ENCODE results near the gene RPL22L1.
"Not testable (repeated sequence)": the region's sequence is repeated elsewhere in the genome, so short reads cannot be mapped to it uniquely, and the experiment has no call there.

The RPL22L1 gene

GRCh38 chr3:170829546-170830272 lies 40.3 kb downstream of the RPL22L1 start:
- peaks cover 32% of the 10 kb centered on the region for H3K27me3 Mint-ChIP-seq
- no peak overlapping the region for H3K27ac Mint-ChIP-seq

GRCh38 chr3:170826047-170826446 lies 43.9 kb downstream of the RPL22L1 start:
- no peak for ATAC-seq
- Mint-ChIP-seq H3K4me3 (no peak overlapping the region), H3K27me3 (peaks cover 17% of the 10 kb centered on the region), H3K9me3 (no peaks in the 10 kb centered on the region), H3K27ac (no peak overlapping the region), H3K4me1 (peaks cover 8% of the 10 kb centered on the region), H3K36me3 (ENCODE audit: low read depth) (no peaks in the 10 kb centered on the region)
- no peak for DNase-seq

More at GRCh38 chr3:170829546-170830272, 40.3 kb downstream of the RPL22L1 start:
- H3K36me3 Mint-ChIP-seq (ENCODE audit: low read depth): no peaks in the 10 kb centered on the region
- DNase-seq: no peak
- H3K4me3 Mint-ChIP-seq: no peak overlapping the region
- no peaks in the 10 kb centered on the region for H3K9me3 Mint-ChIP-seq
- peaks cover 8% of the 10 kb centered on the region for H3K4me1 Mint-ChIP-seq
- no peak for ATAC-seq

- not testable (repeated sequence) for H3K9me3 Mint-ChIP-seq; H3K4me3 Mint-ChIP-seq; H3K4me1 Mint-ChIP-seq; DNase-seq; H3K36me3 Mint-ChIP-seq (ENCODE audit: low read depth); H3K27ac Mint-ChIP-seq; ATAC-seq
- peaks cover 16% of the 10 kb centered on the region for H3K27me3 Mint-ChIP-seq
Observed at GRCh38 chr3:170823562-170823961, 46.4 kb downstream of the RPL22L1 start.

DNA sequence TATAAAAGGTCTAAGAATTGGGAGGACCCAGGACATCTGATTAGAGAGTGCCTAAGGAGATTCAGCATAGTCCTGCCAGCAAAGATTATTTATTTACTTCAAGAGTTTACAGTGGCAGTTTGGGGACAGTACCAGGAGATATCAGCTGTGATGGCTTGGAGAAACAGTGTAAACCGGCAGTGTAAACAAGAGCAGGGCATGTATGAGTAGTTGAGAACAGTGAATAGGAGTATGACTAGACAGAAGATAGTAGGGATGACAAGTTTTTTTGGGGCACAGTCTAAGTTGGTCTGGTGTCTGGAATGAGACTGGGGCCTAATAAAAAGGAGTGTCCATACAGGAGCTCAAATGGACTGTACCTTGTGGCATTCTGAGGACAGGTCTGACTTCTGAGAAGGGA lies 51.7 kb downstream of the RPL22L1 start:
- peaks cover 11% of the 10 kb centered on the region for H3K27me3 Mint-ChIP-seq
- not testable (repeated sequence) for ATAC-seq; H3K27ac Mint-ChIP-seq; H3K4me1 Mint-ChIP-seq; DNase-seq; H3K36me3 Mint-ChIP-seq (ENCODE audit: low read depth); H3K4me3 Mint-ChIP-seq; H3K9me3 Mint-ChIP-seq

- not testable (repeated sequence) for H3K4me1 Mint-ChIP-seq; H3K27me3 Mint-ChIP-seq; H3K4me3 Mint-ChIP-seq; H3K36me3 Mint-ChIP-seq (ENCODE audit: low read depth); ATAC-seq; H3K9me3 Mint-ChIP-seq; H3K27ac Mint-ChIP-seq; DNase-seq
Observed at GRCh38 chr3:170817471-170817870, 52.5 kb downstream of the RPL22L1 start.

DNA sequence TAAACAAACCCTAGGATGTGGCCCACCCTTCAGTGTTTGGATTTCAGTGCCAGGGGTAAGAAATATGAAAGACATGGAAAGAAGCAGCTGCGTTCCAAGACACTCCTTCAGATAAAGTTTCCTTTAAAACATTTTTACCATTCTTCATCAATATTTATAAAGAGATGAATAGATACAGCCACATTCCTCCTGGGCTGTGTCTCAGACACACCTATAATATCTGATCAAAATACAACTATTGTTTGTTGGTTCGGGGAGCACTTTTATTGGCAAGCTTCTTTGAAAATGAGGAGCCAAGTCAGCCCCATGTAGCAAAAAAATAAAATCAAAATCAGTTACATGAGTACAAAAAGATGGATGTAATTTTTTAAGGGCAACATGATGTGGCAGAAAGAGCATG lies 53.2 kb downstream of the RPL22L1 start:
- ATAC-seq (no peak), DNase-seq (no peak)
- Mint-ChIP-seq H3K27ac (no peak overlapping the region), H3K4me1 (no peaks in the 10 kb centered on the region), H3K9me3 (no peaks in the 10 kb centered on the region), H3K36me3 (ENCODE audit: low read depth) (no peaks in the 10 kb centered on the region), H3K27me3 (peaks cover 7% of the 10 kb centered on the region), H3K4me3 (no peak overlapping the region)

GRCh38 chr3:170816341-170816740 lies 53.7 kb downstream of the RPL22L1 start:
- no peak for ATAC-seq
- no peaks in the 10 kb centered on the region for H3K4me1 Mint-ChIP-seq
- H3K9me3 Mint-ChIP-seq: no peaks in the 10 kb centered on the region
- no peak overlapping the region for H3K27ac Mint-ChIP-seq
- no peaks in the 10 kb centered on the region for H3K36me3 Mint-ChIP-seq (ENCODE audit: low read depth)
- no peak overlapping the region for H3K4me3 Mint-ChIP-seq
- peaks cover 7% of the 10 kb centered on the region for H3K27me3 Mint-ChIP-seq
- DNase-seq: no peak

GRCh38 chr3:170815936-170816335 lies 54.1 kb downstream of the RPL22L1 start:
- no peak overlapping the region for H3K27ac Mint-ChIP-seq
- H3K27me3 Mint-ChIP-seq: peaks cover 7% of the 10 kb centered on the region
- H3K36me3 Mint-ChIP-seq (ENCODE audit: low read depth): no peaks in the 10 kb centered on the region
- DNase-seq (no peak), ATAC-seq (no peak)
- H3K4me3 Mint-ChIP-seq: no peak overlapping the region
- H3K4me1 Mint-ChIP-seq: no peaks in the 10 kb centered on the region
- H3K9me3 Mint-ChIP-seq: no peaks in the 10 kb centered on the region

- H3K27ac Mint-ChIP-seq: no peak overlapping the region
- DNase-seq (no peak), ATAC-seq (no peak)
- no peaks in the 10 kb centered on the region for H3K4me1 Mint-ChIP-seq
- no peaks in the 10 kb centered on the region for H3K9me3 Mint-ChIP-seq
- H3K4me3 Mint-ChIP-seq: no peak overlapping the region
- peaks cover 7% of the 10 kb centered on the region for H3K27me3 Mint-ChIP-seq
- no peaks in the 10 kb centered on the region for H3K36me3 Mint-ChIP-seq (ENCODE audit: low read depth)
Observed at GRCh38 chr3:170815340-170815739, 54.7 kb downstream of the RPL22L1 start.
